HUES48 (cell line): ENCODE measurements around the gene ENTR1.

Experiments
- H3K27ac ChIP-seq: one replicate; pipeline ENCODE4 v1.7.0; 2013; ENCODE audit warnings: low read depth, low read length, inconsistent platforms
- H3K27me3 ChIP-seq: 2 replicates; pipeline ENCODE4 v1.6.1; 2013; ENCODE audit warnings: mild to moderate bottlenecking, low read length; ENCODE audit not compliant: control insufficient read depth, insufficient read depth
- H3K36me3 ChIP-seq: 2 replicates; pipeline ENCODE4 v1.6.1; 2013; ENCODE audit warnings: low read length; ENCODE audit not compliant: control insufficient read depth, insufficient read depth
- H3K4me1 ChIP-seq: 2 replicates; pipeline ENCODE4 v1.6.1; 2013; ENCODE audit warnings: mild to moderate bottlenecking, low read length; ENCODE audit not compliant: control insufficient read depth, insufficient read depth
- H3K4me3 ChIP-seq: 2 replicates; pipeline ENCODE4 v1.5.1; 2013; ENCODE audit warnings: mild to moderate bottlenecking, low read depth, low read length
- H3K9ac ChIP-seq: 2 replicates; pipeline ENCODE4 v1.6.1; 2013; ENCODE audit warnings: mild to moderate bottlenecking, low read depth, low read length, moderate library complexity
- H3K9me3 ChIP-seq: 2 replicates; pipeline ENCODE4 v1.6.1; 2013; ENCODE audit warnings: low read length; ENCODE audit not compliant: control insufficient read depth, insufficient read depth

ENTR1 gene

GRCh38 chr9:136410500-136411287 lies at the start of gene ENTR1, which contains the start of gene PMPCA:
TSS of gene ENTR1 (minus strand) at chr9:136410614. CDS start at chr9:136410397, 217 bp downstream.
TSS of gene PMPCA (plus strand) at chr9:136410658. CDS start at chr9:136410669, 11 bp downstream.
- Histone ChIP-seq H3K27me3 (no peaks in the 10 kb centered on the region), H3K4me1 (peaks cover 8% of the 10 kb centered on the region), H3K9me3 (no peaks in the 10 kb centered on the region), H3K27ac (peak within 1 kb of the TSS; percentile 86), H3K36me3 (peaks cover 65% of the 10 kb centered on the region), H3K4me3 (peak within 1 kb of the TSS; percentile 96), H3K9ac (peak within 1 kb of the TSS; percentile 89)

GRCh38 chr9:136459425-136459824 lies 49.0 kb upstream of the ENTR1 start:
- no peak overlapping the region for H3K9ac ChIP-seq
- peaks cover 95% of the 10 kb centered on the region for H3K36me3 ChIP-seq
- no peak overlapping the region for H3K27ac ChIP-seq
- no peaks in the 10 kb centered on the region for H3K9me3 ChIP-seq
- H3K4me1 ChIP-seq: no peaks in the 10 kb centered on the region
- no peaks in the 10 kb centered on the region for H3K27me3 ChIP-seq
- H3K4me3 ChIP-seq: no peak overlapping the region

- H3K4me1 ChIP-seq: no peaks in the 10 kb centered on the region
- no peak overlapping the region for H3K9ac ChIP-seq
- H3K27me3 ChIP-seq: no peaks in the 10 kb centered on the region
- no peak overlapping the region for H3K27ac ChIP-seq
- peaks cover 90% of the 10 kb centered on the region for H3K36me3 ChIP-seq
- H3K4me3 ChIP-seq: no peak overlapping the region
- no peaks in the 10 kb centered on the region for H3K9me3 ChIP-seq
These were observed 46.9 kb upstream of the ENTR1 start for GRCh38 chr9:136457326-136457725.

- no peak overlapping the region for H3K27ac ChIP-seq
- no peaks in the 10 kb centered on the region for H3K9me3 ChIP-seq
- peaks cover 87% of the 10 kb centered on the region for H3K36me3 ChIP-seq
- no peaks in the 10 kb centered on the region for H3K27me3 ChIP-seq
- H3K4me3 ChIP-seq: no peak overlapping the region
- no peak overlapping the region for H3K9ac ChIP-seq
- no peaks in the 10 kb centered on the region for H3K4me1 ChIP-seq
These were observed 45.8 kb upstream of the ENTR1 start for GRCh38 chr9:136456258-136456657.

GRCh38 chr9:136455043-136456002 lies 44.9 kb upstream of the ENTR1 start:
- Histone ChIP-seq H3K4me1 (no peaks in the 10 kb centered on the region), H3K36me3 (peaks cover 87% of the 10 kb centered on the region), H3K9me3 (no peaks in the 10 kb centered on the region), H3K4me3 (no peak overlapping the region), H3K9ac (no peak overlapping the region), H3K27me3 (no peaks in the 10 kb centered on the region), H3K27ac (no peak overlapping the region)

DNA sequence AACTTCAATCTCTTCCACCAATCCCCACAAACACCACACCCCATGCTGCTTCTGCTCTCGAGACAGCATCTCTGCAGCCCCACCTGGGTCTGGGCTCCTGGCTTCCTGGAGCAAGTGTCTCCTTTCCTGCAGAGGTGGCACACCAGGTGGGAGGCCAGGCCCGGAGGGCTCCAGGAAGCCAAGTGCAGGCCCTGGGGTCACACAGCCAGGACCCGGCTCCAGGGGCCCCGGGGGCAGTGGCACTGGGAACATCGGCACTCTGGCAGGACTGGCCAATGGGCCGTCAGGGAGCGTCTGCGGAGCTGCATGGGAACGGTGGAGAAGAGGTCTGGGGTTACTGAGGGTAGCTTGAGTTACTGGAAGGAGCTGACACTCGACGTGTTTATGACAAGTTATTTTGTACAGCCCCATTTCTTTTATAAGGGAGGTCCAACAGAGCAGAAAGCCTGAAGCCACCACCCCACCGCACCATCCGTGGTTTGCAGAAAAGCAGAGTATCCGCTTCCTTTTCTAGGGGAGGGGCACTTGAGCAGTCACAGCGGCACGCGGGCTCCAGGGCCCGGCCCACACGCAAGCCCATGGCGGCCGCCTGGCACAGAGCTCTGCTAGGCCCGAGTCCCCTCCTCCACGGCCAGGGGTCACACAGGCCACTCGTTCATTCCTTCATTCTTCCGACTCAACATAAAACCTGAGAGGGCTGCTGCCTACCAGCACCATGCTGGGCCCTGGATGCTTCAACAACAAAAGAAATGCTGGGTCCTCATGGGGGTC lies 43.8 kb upstream of the ENTR1 start:
- Histone ChIP-seq H3K4me1 (no peaks in the 10 kb centered on the region), H3K27ac (no peak overlapping the region), H3K9ac (no peak overlapping the region), H3K27me3 (no peaks in the 10 kb centered on the region), H3K4me3 (no peak overlapping the region), H3K9me3 (no peaks in the 10 kb centered on the region), H3K36me3 (peaks cover 89% of the 10 kb centered on the region)

DNA sequence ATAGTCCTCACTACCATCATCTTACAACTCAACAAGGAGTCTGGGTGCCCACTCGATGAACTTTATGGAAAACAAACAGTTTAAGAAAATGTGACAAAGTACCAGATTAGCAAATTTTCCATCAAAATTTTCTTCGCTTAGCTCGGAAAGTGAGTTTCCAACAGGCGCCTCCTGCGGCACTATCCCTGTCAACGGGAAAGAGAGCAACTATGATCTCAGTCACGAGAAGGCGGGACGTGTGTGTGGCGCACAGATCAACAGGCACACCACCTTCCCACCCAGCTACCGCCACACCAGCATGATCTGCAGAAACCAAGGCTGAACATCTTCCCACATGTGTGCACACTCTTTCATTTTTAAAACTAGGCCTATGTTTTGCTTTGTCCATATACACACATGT lies 42.9 kb upstream of the ENTR1 start:
- Histone ChIP-seq H3K9ac (no peak overlapping the region), H3K27ac (no peak overlapping the region), H3K4me1 (no peaks in the 10 kb centered on the region), H3K27me3 (no peaks in the 10 kb centered on the region), H3K36me3 (peaks cover 89% of the 10 kb centered on the region), H3K9me3 (no peaks in the 10 kb centered on the region), H3K4me3 (no peak overlapping the region)

DNA sequence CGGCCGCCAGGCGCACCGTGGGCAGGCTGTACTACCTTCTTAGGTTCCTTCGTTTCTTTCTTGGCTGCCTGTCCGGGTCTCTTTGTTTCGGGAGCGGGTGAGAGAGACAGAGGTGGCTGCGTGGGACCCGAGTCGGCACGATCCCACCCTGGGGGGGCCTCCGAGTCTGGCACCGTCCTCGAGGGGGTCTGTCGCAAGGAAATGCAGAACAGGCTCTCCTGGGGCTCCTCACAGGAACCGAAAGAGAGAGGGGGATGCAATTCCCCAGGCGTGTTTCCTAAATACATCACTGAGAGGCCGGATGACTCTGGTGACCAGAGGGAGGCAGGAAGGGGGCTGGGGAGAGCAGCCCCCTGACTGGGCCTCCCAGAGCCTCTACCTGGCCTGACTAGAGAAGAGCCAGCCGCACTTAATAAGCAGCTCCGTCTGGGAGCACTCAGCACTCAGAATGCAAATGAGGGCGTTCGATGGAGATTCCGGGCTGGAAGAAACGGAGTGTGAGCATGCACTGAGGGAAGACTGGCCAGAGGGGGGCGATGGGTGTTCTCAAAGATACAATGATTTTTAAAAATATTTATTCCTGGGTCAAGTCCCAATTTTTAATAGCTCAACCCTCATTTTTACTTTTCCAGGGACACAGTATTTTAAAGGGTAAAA lies 40.9 kb upstream of the ENTR1 start:
- no peak overlapping the region for H3K4me3 ChIP-seq
- H3K27ac ChIP-seq: no peak overlapping the region
- no peak overlapping the region for H3K9ac ChIP-seq

GRCh38 chr9:136448655-136449054 lies 38.2 kb upstream of the ENTR1 start:
- Histone ChIP-seq H3K27ac (no peak overlapping the region), H3K4me1 (no peaks in the 10 kb centered on the region), H3K4me3 (no peak overlapping the region), H3K27me3 (no peaks in the 10 kb centered on the region), H3K36me3 (peaks cover 90% of the 10 kb centered on the region), H3K9me3 (no peaks in the 10 kb centered on the region), H3K9ac (no peak overlapping the region)

More for the DNA sequence above, 40.9 kb upstream of the ENTR1 start:
- H3K27me3 ChIP-seq: no peaks in the 10 kb centered on the region
- peaks cover 91% of the 10 kb centered on the region for H3K36me3 ChIP-seq
- H3K4me1 ChIP-seq: no peaks in the 10 kb centered on the region
- no peaks in the 10 kb centered on the region for H3K9me3 ChIP-seq

GRCh38 chr9:136447173-136447778 lies 36.9 kb upstream of the ENTR1 start:
- Histone ChIP-seq H3K36me3 (peaks cover 96% of the 10 kb centered on the region), H3K27me3 (no peaks in the 10 kb centered on the region), H3K4me1 (no peaks in the 10 kb centered on the region), H3K9ac (no peak overlapping the region), H3K4me3 (no peak overlapping the region), H3K27ac (no peak overlapping the region), H3K9me3 (no peaks in the 10 kb centered on the region)
